Dendritic cell treated with granulocyte-macrophage colony-stimulating factor and Interleukin-4, amounts not matched to agents 40 ng/mL and 50 ng/mL, for 4 days (primary cell): Measurements from ENCODE around the gene ZNF512.
A peak's percentile ranks its signal among the peaks of the same experiment; 100 is the strongest.
"Not testable (repeated sequence)": the region's sequence is repeated elsewhere in the genome, so short reads cannot be mapped to it uniquely, and the experiment has no call there.

Experiments
- H3K27ac Mint-ChIP-seq: one replicate; pipeline ENCODE4 v1.8.0; 2022; ENCODE audit warnings: mild to moderate bottlenecking, mixed read lengths
- H3K27me3 Mint-ChIP-seq: one replicate; pipeline ENCODE4 v1.8.0; 2022; ENCODE audit warnings: mild to moderate bottlenecking, mixed read lengths
- H3K36me3 Mint-ChIP-seq: one replicate; pipeline ENCODE4 v1.8.0; 2022; ENCODE audit warnings: low read depth, mixed read lengths
- H3K4me1 Mint-ChIP-seq: one replicate; pipeline ENCODE4 v1.8.0; 2022; ENCODE audit warnings: low read depth, mixed read lengths
- H3K4me3 Mint-ChIP-seq: one replicate; pipeline ENCODE4 v1.8.0; 2022; ENCODE audit warnings: mild to moderate bottlenecking, moderate library complexity, mixed read lengths
- H3K9me3 Mint-ChIP-seq: one replicate; pipeline ENCODE4 v1.8.0; 2022; ENCODE audit warnings: mixed read lengths
- intact Hi-C: fragments of 100-400 bp; cut with micrococcal nuclease; formaldehyde crosslinking; loops from one replicate; pipeline ENCODE4 v1.15.0; 2022

Gene ZNF512

GRCh38 chr2:27594020-27594703 is 11.3 kb downstream of the ZNF512 start:
- H3K4me1 Mint-ChIP-seq: peaks cover 27% of the 10 kb centered on the region
- H3K9me3 Mint-ChIP-seq: peaks cover 51% of the 10 kb centered on the region
- intact Hi-C loops, H3K27me3 Mint-ChIP-seq, H3K4me3 Mint-ChIP-seq, H3K27ac Mint-ChIP-seq: not testable (repeated sequence)
- H3K36me3 Mint-ChIP-seq: peaks cover 73% of the 10 kb centered on the region

GRCh38 chr2:27595412-27595811 is 12.6 kb downstream of the ZNF512 start:
- peaks cover 27% of the 10 kb centered on the region for H3K4me1 Mint-ChIP-seq
- H3K27me3 Mint-ChIP-seq, intact Hi-C loops, H3K4me3 Mint-ChIP-seq, H3K27ac Mint-ChIP-seq: not testable (repeated sequence)
- H3K36me3 Mint-ChIP-seq: peaks cover 77% of the 10 kb centered on the region
- peaks cover 41% of the 10 kb centered on the region for H3K9me3 Mint-ChIP-seq

- Mint-ChIP-seq H3K4me3 (no peak overlapping the region), H3K9me3 (peaks cover 35% of the 10 kb centered on the region), H3K4me1 (peaks cover 27% of the 10 kb centered on the region), H3K27me3 (no peaks in the 10 kb centered on the region), H3K27ac (no peak overlapping the region), H3K36me3 (peaks cover 77% of the 10 kb centered on the region)
- intact Hi-C loops: no loop called here
Observed at GRCh38 chr2:27596627-27597026, 13.8 kb downstream of the ZNF512 start.

- Mint-ChIP-seq H3K4me1 (no peaks in the 10 kb centered on the region), H3K9me3 (no peaks in the 10 kb centered on the region), H3K27me3 (no peaks in the 10 kb centered on the region), H3K36me3 (peaks cover 92% of the 10 kb centered on the region), H3K4me3 (no peak overlapping the region), H3K27ac (no peak overlapping the region)
- intact Hi-C loops: no loop called here
Observed at GRCh38 chr2:27606611-27607010, 23.8 kb downstream of the ZNF512 start.

GRCh38 chr2:27613985-27614384 is 31.1 kb downstream of the ZNF512 start:
- Mint-ChIP-seq H3K27me3 (no peaks in the 10 kb centered on the region), H3K4me1 (no peaks in the 10 kb centered on the region), H3K9me3 (no peaks in the 10 kb centered on the region), H3K4me3 (no peak overlapping the region), H3K36me3 (peaks cover 81% of the 10 kb centered on the region), H3K27ac (no peak overlapping the region)
- intact Hi-C loops: no loop called here

GRCh38 chr2:27615316-27615715 is 32.5 kb downstream of the ZNF512 start:
- H3K4me1 Mint-ChIP-seq: no peaks in the 10 kb centered on the region
- H3K27ac Mint-ChIP-seq: no peak overlapping the region
- H3K4me3 Mint-ChIP-seq: no peak overlapping the region
- H3K27me3 Mint-ChIP-seq: no peaks in the 10 kb centered on the region
- peaks cover 81% of the 10 kb centered on the region for H3K36me3 Mint-ChIP-seq
- intact Hi-C loops: no loop called here
- H3K9me3 Mint-ChIP-seq: no peaks in the 10 kb centered on the region

- peak overlapping the region; percentile 12 for H3K27ac Mint-ChIP-seq
- no peaks in the 10 kb centered on the region for H3K9me3 Mint-ChIP-seq
- peaks cover 81% of the 10 kb centered on the region for H3K36me3 Mint-ChIP-seq
- peaks cover 6% of the 10 kb centered on the region for H3K4me1 Mint-ChIP-seq
- no peaks in the 10 kb centered on the region for H3K27me3 Mint-ChIP-seq
- intact Hi-C loops: no loop called here
- H3K4me3 Mint-ChIP-seq: no peak overlapping the region
Observed at GRCh38 chr2:27621524-27621923, 38.7 kb downstream of the ZNF512 start.

- intact Hi-C loops: no loop called here
- Mint-ChIP-seq H3K36me3 (peaks cover 66% of the 10 kb centered on the region), H3K27ac (no peak overlapping the region), H3K9me3 (no peaks in the 10 kb centered on the region), H3K4me3 (no peak overlapping the region), H3K4me1 (peaks cover 6% of the 10 kb centered on the region), H3K27me3 (no peaks in the 10 kb centered on the region)
Observed at GRCh38 chr2:27622921-27623384, 40.1 kb downstream of the ZNF512 start.

GRCh38 chr2:27624943-27625342 is 42.1 kb downstream of the ZNF512 start:
- Mint-ChIP-seq H3K4me3 (no peak overlapping the region), H3K27ac (no peak overlapping the region), H3K4me1 (peaks cover 6% of the 10 kb centered on the region), H3K9me3 (no peaks in the 10 kb centered on the region), H3K27me3 (no peaks in the 10 kb centered on the region), H3K36me3 (peaks cover 52% of the 10 kb centered on the region)
- intact Hi-C loops: no loop called here

- H3K27me3 Mint-ChIP-seq, H3K9me3 Mint-ChIP-seq, H3K27ac Mint-ChIP-seq, intact Hi-C loops, H3K4me1 Mint-ChIP-seq, H3K4me3 Mint-ChIP-seq: not testable (repeated sequence)
- peaks cover 49% of the 10 kb centered on the region for H3K36me3 Mint-ChIP-seq
Observed at GRCh38 chr2:27626323-27626722, 43.5 kb downstream of the ZNF512 start.

GRCh38 chr2:27626921-27627320 is 44.1 kb downstream of the ZNF512 start:
- H3K9me3 Mint-ChIP-seq, H3K27me3 Mint-ChIP-seq, H3K4me1 Mint-ChIP-seq, H3K27ac Mint-ChIP-seq, intact Hi-C loops: not testable (repeated sequence)
- Mint-ChIP-seq H3K36me3 (peaks cover 49% of the 10 kb centered on the region), H3K4me3 (peak overlapping the region; percentile 33)

- intact Hi-C loops: loop anchor here (2.0 kb wide), 1 partner anchor 35 kb away; the partner anchor contains the start of genes SLC4A1AP and SUPT7L
- Mint-ChIP-seq H3K27ac (no peak overlapping the region), H3K4me1 (no peaks in the 10 kb centered on the region), H3K9me3 (no peaks in the 10 kb centered on the region), H3K36me3 (peaks cover 46% of the 10 kb centered on the region), H3K4me3 (no peak overlapping the region), H3K27me3 (no peaks in the 10 kb centered on the region)
Observed at GRCh38 chr2:27627963-27628766, 45.3 kb downstream of the ZNF512 start.

- no peaks in the 10 kb centered on the region for H3K9me3 Mint-ChIP-seq
- no peak within 1 kb of the TSS for H3K4me3 Mint-ChIP-seq
- H3K36me3 Mint-ChIP-seq: peaks cover 46% of the 10 kb centered on the region
- H3K27ac Mint-ChIP-seq: no peak within 1 kb of the TSS
- intact Hi-C loops: loop anchor here (2.0 kb wide), 1 partner anchor 34 kb away; the partner anchor contains the start of genes SLC4A1AP and SUPT7L
- no peaks in the 10 kb centered on the region for H3K4me1 Mint-ChIP-seq
- H3K27me3 Mint-ChIP-seq: no peaks in the 10 kb centered on the region
Observed at GRCh38 chr2:27628767-27629709, 46.2 kb downstream of the ZNF512 start, which contains the start of the genes CCDC121 and GPN1. TSS of gene CCDC121 (minus strand) at chr2:27629012. CDS start at chr2:27627799, 1,213 bp downstream. TSS of gene GPN1 (plus strand) at chr2:27629050. CDS start at chr2:27629059, 9 bp downstream.
